Esophagus muscularis mucosa (tissue), 2 donors: ENCODE data around the gene SCIMP.

Experiments used
- POLR2A ChIP-seq: fragments of 450-650 bp; IDR thresholded peaks from one replicate; pipeline ENCODE4 v1.6.1; 2017; ENCODE audit warnings: antibody characterized with exemption, moderate library complexity, mild to moderate bottlenecking, low read depth
- POLR2AphosphoS5 ChIP-seq, 2 donors: sonication (generic); formaldehyde crosslinking; IDR thresholded peaks; one replicate each; pipeline ENCODE4 v1.6.1; 2017; ENCODE audit warnings: antibody characterized with exemption in 2 of 2

GRCh38 chr17:5257124-5257523 lies 22.5 kb upstream of the SCIMP start:
- no peak for TF ChIP-seq POLR2AphosphoS5 (IDR thresholded peaks at IDR 0.05)
- no peak for TF ChIP-seq POLR2A
